Measurements from ENCODE around the gene HEATR5B.
"Not testable (repeated sequence)": the region's sequence is repeated elsewhere in the genome, so short reads cannot be mapped to it uniquely, and the experiment has no call there.

Gene HEATR5B

GRCh38 chr2:37061776-37062175, 22.4 kb downstream of the HEATR5B start:
- DNase-seq (ENCODE audit: low read depth), result no peak

- no peak for DNase-seq (ENCODE audit: low read depth)
Observed at GRCh38 chr2:37061013-37061711, 23.0 kb downstream of the HEATR5B start.

GRCh38 chr2:37060446-37060845, 23.7 kb downstream of the HEATR5B start:
- no peak for DNase-seq (ENCODE audit: low read depth)

- DNase-seq (ENCODE audit: low read depth), result no peak
Observed at GRCh38 chr2:37059841-37060240, 24.3 kb downstream of the HEATR5B start.

- DNase-seq (ENCODE audit: low read depth), result peak; percentile 3
Observed at GRCh38 chr2:37052600-37053332, 31.4 kb downstream of the HEATR5B start.

GRCh38 chr2:37039580-37039979, 44.6 kb downstream of the HEATR5B start:
- DNase-seq (ENCODE audit: low read depth), result no peak

- no peak for DNase-seq (ENCODE audit: low read depth)
Observed at GRCh38 chr2:37037771-37038170, 46.4 kb downstream of the HEATR5B start.

GRCh38 chr2:37029758-37030157, 54.4 kb downstream of the HEATR5B start:
- DNase-seq (ENCODE audit: low read depth), result no peak

GRCh38 chr2:37026050-37026449, 58.1 kb downstream of the HEATR5B start:
- no peak for DNase-seq (ENCODE audit: low read depth)

GRCh38 chr2:37020887-37021796, 63.0 kb downstream of the HEATR5B start:
- DNase-seq (ENCODE audit: low read depth), result no peak

- DNase-seq (ENCODE audit: low read depth), result peak; percentile 70
Observed at GRCh38 chr2:37020212-37020886, 63.8 kb downstream of the HEATR5B start.

GRCh38 chr2:37013315-37013641, 70.9 kb downstream of the HEATR5B start:
- DNase-seq (ENCODE audit: low read depth), result no peak

GRCh38 chr2:37011130-37011529, 73.0 kb downstream of the HEATR5B start:
- DNase-seq (ENCODE audit: low read depth), result no peak

GRCh38 chr2:37005118-37005868, 78.9 kb downstream of the HEATR5B start:
- no peak for DNase-seq (ENCODE audit: low read depth)

GRCh38 chr2:37000988-37001556, 83.1 kb downstream of the HEATR5B start:
- DNase-seq (ENCODE audit: low read depth), result no peak

GRCh38 chr2:37000318-37000717, 83.9 kb downstream of the HEATR5B start:
- no peak for DNase-seq (ENCODE audit: low read depth)

GRCh38 chr2:36999416-36999815, 84.8 kb downstream of the HEATR5B start:
- DNase-seq (ENCODE audit: low read depth), result not testable (repeated sequence)

- no peak for DNase-seq (ENCODE audit: low read depth)
Observed at GRCh38 chr2:36993841-36994620, 90.1 kb downstream of the HEATR5B start.

GRCh38 chr2:36988008-36988407, 96.2 kb downstream of the HEATR5B start:
- no peak for DNase-seq (ENCODE audit: low read depth)

GRCh38 chr2:36982467-36982866, 101.7 kb downstream of the HEATR5B start:
- DNase-seq (ENCODE audit: low read depth), result no peak

Data from stromal cell of bone marrow (primary cell).